Glutamatergic neuron (in vitro differentiated cells): ENCODE results near the gene TANK. TPM values are rescaled to one million over a fixed set of nuclear protein-coding genes. Genes with fewer than 3 reads are reported as not detected.
"Not testable (repeated sequence)": the region's sequence is repeated elsewhere in the genome, so short reads cannot be mapped to it uniquely, and the experiment has no call there.

Source experiments
- DNase-seq: peaks from one replicate; pipeline ENCODE4 v3.0.0; 2022
- H3K27ac Mint-ChIP-seq: one replicate; pipeline ENCODE4 v1.8.0; 2020; ENCODE audit warnings: mild to moderate bottlenecking, mixed read lengths, inconsistent platforms; ENCODE audit not compliant: unreplicated experiment
- H3K27me3 Mint-ChIP-seq: one replicate; pipeline ENCODE4 v1.8.0; 2020; ENCODE audit warnings: mild to moderate bottlenecking, moderate library complexity, mixed read lengths, inconsistent platforms; ENCODE audit not compliant: unreplicated experiment
- H3K36me3 Mint-ChIP-seq: one replicate; pipeline ENCODE4 v1.8.0; 2020; ENCODE audit warnings: mild to moderate bottlenecking, mixed read lengths, inconsistent platforms; ENCODE audit not compliant: unreplicated experiment
- H3K4me1 Mint-ChIP-seq: one replicate; pipeline ENCODE4 v1.8.0; 2020; ENCODE audit warnings: mild to moderate bottlenecking, low read depth, mixed read lengths, inconsistent platforms; ENCODE audit not compliant: unreplicated experiment
- H3K4me3 Mint-ChIP-seq: one replicate; pipeline ENCODE4 v1.8.0; 2020; ENCODE audit warnings: mild to moderate bottlenecking, mixed read lengths, inconsistent platforms; ENCODE audit not compliant: unreplicated experiment
- H3K9me3 Mint-ChIP-seq: one replicate; pipeline ENCODE4 v1.8.0; 2020; ENCODE audit warnings: mild to moderate bottlenecking, moderate library complexity, mixed read lengths, inconsistent platforms; ENCODE audit not compliant: unreplicated experiment
- total RNA-seq: library from RNA; stranded (reverse); fragmentation: NEBNext Ultra II Directional; extraction: Animal tissue kit (Norgen Biotek cat#: 25700); gene quantifications from one replicate; pipeline ENCODE4 v1.2.1, GENCODE V29; 2021; ENCODE audit not compliant: unreplicated experiment
- TF ChIP-seq, protein P1 (sequence below): fragments of 200-600 bp; sonication (generic); IDR thresholded peaks from one replicate; pipeline ENCODE4 v1.5.0; 2021; ENCODE audit not compliant: partially characterized antibody, unreplicated experiment

The TANK gene
- total RNA-seq, 1 donor from 2014 or later = 45.9 TPM

GRCh38 chr2:161273038-161273760 is 113.0 kb downstream of the TANK start:
- no peaks in the 10 kb centered on the region for H3K4me1 Mint-ChIP-seq
- no peak overlapping the region for H3K27ac Mint-ChIP-seq
- DNase-seq = no peak
- H3K9me3 Mint-ChIP-seq = peaks cover 2% of the 10 kb centered on the region
- no peaks in the 10 kb centered on the region for H3K27me3 Mint-ChIP-seq
- H3K36me3 Mint-ChIP-seq = peaks cover 6% of the 10 kb centered on the region
- TF ChIP-seq, protein P1, sequence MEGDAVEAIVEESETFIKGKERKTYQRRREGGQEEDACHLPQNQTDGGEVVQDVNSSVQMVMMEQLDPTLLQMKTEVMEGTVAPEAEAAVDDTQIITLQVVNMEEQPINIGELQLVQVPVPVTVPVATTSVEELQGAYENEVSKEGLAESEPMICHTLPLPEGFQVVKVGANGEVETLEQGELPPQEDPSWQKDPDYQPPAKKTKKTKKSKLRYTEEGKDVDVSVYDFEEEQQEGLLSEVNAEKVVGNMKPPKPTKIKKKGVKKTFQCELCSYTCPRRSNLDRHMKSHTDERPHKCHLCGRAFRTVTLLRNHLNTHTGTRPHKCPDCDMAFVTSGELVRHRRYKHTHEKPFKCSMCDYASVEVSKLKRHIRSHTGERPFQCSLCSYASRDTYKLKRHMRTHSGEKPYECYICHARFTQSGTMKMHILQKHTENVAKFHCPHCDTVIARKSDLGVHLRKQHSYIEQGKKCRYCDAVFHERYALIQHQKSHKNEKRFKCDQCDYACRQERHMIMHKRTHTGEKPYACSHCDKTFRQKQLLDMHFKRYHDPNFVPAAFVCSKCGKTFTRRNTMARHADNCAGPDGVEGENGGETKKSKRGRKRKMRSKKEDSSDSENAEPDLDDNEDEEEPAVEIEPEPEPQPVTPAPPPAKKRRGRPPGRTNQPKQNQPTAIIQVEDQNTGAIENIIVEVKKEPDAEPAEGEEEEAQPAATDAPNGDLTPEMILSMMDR = peak; percentile 89
- no peak overlapping the region for H3K4me3 Mint-ChIP-seq

- not testable (repeated sequence) for H3K36me3 Mint-ChIP-seq, H3K4me3 Mint-ChIP-seq, H3K4me1 Mint-ChIP-seq, H3K27ac Mint-ChIP-seq, H3K9me3 Mint-ChIP-seq, DNase-seq, H3K27me3 Mint-ChIP-seq
These were observed 118.5 kb downstream of the TANK start for GRCh38 chr2:161278564-161279229.

DNA sequence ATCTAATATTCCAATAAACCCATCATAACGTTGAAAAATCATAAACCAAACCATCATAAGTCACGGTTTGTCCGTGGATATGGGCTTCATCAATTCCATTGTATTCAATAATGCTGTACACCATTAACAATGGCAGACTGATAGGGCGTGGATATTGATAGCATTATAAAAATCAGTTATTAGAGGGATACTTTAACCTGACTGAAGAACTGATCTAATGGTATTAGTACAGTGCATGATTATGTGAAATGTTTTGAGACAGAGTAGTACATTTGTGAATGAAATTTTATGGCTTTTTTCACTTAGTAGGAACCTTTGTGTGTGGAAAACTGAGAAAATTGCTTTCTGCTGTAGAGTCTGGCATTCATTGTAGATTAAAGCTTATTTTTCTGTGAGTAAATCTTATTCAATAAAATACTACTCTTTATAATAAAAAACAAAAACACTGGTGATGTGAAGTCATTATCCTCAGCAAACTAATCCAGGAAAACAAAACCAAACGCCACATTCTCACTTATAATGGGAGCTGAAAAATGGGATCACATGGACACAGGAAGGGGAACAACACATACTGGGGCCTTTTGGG is 119.1 kb downstream of the TANK start:
- H3K4me3 Mint-ChIP-seq, H3K4me1 Mint-ChIP-seq, H3K36me3 Mint-ChIP-seq: not testable (repeated sequence)

DNA sequence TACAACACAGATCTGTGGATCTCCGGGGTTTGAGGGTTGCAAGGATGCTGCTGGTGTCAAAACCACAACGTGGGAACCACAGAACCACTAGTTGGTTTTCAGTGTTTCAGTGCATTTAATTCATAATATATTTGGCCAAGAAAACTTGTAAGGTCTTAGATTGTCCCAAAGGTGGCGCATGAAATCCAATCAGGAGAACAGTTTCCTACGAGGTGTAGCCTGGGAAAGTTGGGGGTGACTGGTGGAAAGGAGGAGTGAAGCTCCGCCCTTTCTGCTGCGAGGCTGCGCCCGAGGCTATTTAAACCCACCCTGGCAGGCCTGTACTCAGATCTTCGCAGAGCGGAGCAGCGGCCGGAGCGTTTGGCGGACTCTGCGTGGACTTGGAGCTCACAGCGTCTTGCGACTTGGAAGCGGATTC is 120.7 kb downstream of the TANK start:
- H3K27ac Mint-ChIP-seq, H3K4me1 Mint-ChIP-seq, H3K36me3 Mint-ChIP-seq, H3K4me3 Mint-ChIP-seq, H3K27me3 Mint-ChIP-seq, H3K9me3 Mint-ChIP-seq: not testable (repeated sequence)
- DNase-seq = peak; percentile 47

More for the DNA sequence above, 119.1 kb downstream of the TANK start:
- not testable (repeated sequence) for H3K27me3 Mint-ChIP-seq, DNase-seq, H3K27ac Mint-ChIP-seq, H3K9me3 Mint-ChIP-seq

- not testable (repeated sequence) for H3K9me3 Mint-ChIP-seq, H3K36me3 Mint-ChIP-seq, DNase-seq, H3K4me1 Mint-ChIP-seq, H3K27ac Mint-ChIP-seq, H3K27me3 Mint-ChIP-seq, H3K4me3 Mint-ChIP-seq
These were observed 121.5 kb downstream of the TANK start for GRCh38 chr2:161281615-161282310.

GRCh38 chr2:161282311-161282644 is 122.0 kb downstream of the TANK start:
- H3K27me3 Mint-ChIP-seq, H3K9me3 Mint-ChIP-seq, H3K4me3 Mint-ChIP-seq, DNase-seq, H3K4me1 Mint-ChIP-seq, H3K36me3 Mint-ChIP-seq, H3K27ac Mint-ChIP-seq: not testable (repeated sequence)

DNA sequence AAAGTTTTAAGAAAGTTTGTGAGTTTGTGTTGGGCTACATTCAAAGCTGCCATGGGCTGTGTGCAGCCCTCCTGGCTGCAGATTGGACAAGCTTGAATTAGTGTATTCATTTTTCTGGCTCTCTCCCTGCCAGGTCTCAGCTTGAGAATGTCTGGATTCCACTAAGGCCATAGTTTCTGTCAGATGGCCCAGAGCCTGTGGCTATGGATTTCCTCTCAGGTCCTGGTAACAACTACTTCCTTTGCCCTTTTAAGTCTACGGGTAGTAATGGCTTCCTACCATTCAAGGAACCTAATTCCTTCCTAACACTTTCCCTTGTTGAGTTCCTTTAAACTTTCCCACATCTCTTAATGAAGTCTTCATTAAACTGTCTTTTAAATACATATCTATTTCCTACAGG is 123.7 kb downstream of the TANK start:
- DNase-seq = no peak
- Mint-ChIP-seq H3K36me3 (peaks cover 6% of the 10 kb centered on the region), H3K4me3 (no peak overlapping the region), H3K4me1 (no peaks in the 10 kb centered on the region), H3K27ac (no peak overlapping the region), H3K27me3 (peaks cover 2% of the 10 kb centered on the region), H3K9me3 (peaks cover 9% of the 10 kb centered on the region)
- TF ChIP-seq, protein P1 = no peak

Other genes with a start within 250 kb of the TANK start
- 70.6 TPM for gene PSMD14, start 148.0 kb downstream of the TANK start, total RNA-seq